ENCODE results near the gene ATF2.

The ATF2 gene, protein sequence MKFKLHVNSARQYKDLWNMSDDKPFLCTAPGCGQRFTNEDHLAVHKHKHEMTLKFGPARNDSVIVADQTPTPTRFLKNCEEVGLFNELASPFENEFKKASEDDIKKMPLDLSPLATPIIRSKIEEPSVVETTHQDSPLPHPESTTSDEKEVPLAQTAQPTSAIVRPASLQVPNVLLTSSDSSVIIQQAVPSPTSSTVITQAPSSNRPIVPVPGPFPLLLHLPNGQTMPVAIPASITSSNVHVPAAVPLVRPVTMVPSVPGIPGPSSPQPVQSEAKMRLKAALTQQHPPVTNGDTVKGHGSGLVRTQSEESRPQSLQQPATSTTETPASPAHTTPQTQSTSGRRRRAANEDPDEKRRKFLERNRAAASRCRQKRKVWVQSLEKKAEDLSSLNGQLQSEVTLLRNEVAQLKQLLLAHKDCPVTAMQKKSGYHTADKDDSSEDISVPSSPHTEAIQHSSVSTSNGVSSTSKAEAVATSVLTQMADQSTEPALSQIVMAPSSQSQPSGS

DNA sequence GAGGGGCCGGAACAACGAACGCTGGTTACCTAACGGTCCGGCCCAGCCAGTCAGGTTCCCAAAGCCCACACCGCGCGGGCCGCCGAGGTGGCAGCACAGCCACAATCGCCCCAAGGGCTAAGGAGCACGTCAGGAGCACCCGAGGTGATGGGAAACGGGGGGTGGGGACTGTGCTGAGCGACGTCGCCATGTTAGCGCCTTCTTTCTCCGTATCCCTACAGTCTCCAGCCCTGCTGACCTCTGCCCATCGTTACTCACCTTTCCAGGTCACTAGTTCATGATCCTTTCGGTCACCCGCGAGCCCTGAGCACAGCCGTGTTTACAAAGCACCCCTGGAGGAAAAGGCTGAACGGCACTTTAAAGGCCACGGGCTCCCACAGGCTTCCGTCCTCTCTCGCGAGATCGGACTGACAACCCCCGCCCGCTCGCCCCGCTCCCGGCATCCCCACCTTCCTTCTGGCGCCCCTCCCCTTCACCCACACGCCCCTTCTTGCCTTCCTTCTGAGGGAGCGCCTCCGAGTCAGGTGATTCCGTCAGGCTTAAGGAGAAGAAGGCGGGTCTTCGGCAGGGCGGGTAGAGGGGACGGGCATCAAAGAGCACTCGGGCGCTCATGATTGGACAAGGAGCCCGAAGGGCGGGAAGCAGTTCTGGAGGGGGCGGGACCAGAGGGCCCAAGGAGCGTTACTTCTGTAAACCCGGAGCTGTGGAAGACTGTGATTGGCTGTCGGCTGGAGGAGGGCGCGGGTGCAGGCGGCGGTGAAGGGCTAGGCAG, at the start of gene ATF2:
ATF2 (minus strand) TSS at position 412 of the 772 bp plus-strand sequence. CDS start 31,760 bp downstream, outside the sequence.
- DNase-seq = peak; percentile 100

DNA sequence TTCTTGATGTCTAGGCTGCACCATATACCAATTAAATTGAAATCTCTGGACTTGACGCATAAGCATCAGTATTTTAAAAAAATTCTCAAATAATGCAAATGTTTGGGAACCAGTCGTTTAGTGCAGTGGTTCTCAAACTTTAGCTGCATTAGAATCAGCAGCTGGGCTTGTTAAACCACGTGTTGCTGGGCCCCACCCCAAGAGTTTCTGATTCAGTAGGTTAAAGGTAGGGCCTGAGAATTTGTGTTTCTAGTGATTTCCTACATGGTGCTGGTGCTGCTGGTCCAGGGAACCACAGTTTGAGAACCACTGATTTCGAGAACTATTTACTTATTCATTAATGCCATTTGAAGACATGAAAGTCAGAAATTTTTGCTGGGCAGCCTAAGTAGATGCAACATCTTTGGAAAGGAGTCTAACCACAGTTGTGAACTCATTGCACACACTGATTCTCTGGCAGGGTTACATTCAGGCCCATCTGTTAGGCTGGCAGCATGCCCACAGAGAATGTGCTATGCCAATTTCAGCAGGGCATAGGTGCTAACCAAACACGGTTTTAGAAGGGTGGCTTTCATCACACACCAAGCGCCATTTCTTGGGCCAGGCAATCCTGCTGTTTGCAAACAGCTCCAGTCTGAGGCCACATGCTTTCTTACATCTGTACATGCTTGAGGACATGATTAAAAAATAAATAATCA, 39.9 kb upstream of the ATF2 start:
- peak; percentile 76 for DNase-seq

- no peak for DNase-seq
Observed at GRCh38 chr2:175206866-175207265, 38.9 kb upstream of the ATF2 start.

- no peak for DNase-seq
Observed at GRCh38 chr2:175205523-175205922, 37.5 kb upstream of the ATF2 start.

DNA sequence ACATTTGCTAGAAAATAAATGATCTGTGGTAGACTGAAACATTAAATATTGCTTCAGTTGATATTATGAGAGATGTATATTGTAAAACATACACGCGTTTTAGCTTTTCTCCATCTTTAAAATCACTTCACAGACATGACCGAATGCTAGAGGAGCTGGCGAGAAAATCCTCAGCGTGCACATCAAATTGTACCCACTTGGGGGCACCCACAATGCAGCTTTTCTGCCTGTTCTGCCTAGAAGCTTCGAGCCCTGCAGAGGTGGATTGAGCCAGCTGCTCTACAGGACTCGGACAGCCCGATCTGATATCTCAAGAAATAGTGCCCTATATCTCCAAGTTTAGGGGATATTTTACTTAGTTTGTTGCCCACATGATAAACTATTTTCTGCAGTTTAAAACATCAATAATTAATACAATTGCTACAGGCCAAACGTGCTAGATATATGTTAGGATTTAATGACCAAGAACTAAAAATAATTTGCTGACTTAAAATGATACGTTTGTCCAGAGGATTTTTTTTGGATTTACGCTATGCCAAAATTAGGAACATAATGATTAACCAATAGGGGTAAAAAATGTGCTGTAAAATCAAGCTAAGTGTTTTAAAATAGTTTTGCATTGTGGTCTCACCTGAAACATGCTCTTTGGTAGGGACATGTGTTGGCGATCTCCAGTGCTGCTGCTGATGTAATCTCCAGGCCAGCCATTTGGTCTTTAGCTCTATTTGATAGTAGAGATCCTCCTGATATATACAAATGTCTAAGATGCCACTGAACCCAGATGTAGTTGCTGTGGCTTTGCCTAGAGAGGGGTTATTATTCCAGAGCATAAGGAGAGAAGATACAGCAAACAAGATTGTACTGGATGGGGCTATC, 35.9 kb upstream of the ATF2 start:
- DNase-seq = peak; percentile 57

DNA sequence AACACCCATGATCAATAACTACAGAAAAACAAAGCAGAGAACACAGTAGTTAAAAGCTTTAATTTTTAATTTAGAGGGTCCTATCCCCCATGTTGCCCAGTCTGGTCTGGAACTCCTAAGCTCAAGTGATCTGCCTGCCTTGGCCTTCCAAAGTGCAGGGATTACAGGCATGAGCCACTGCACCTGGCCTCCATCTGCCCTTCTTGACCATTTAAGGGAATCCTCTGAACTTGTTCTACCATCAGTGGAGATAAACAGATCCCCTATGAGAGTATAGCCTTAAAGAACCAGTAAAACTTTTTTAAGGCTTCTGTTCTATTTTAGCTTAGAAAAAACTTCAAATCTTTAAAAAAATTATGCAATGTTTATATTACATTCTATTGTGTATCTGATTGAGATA, 27.0 kb upstream of the ATF2 start:
- no peak for DNase-seq

DNA sequence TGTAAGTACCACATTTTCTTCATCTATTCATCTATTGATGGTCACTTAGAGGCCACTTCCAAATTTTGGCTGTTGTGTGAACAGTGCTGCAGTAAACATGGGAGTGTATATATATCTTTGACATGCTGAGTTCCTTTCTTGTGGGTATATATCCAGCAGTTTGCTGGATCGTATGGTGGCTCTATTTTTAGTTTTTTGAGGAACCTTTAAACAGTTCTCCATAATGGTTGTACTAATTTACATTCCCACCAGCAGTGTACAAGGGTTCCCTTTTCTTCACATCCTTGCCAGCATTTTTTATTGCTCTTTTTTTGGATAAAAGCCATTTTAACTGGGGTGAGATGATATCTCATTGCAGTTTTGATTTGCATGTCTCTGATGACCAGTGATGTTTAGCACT, 20.8 kb upstream of the ATF2 start:
- DNase-seq = no peak

GRCh38 chr2:175187378-175187777, 19.4 kb upstream of the ATF2 start:
- DNase-seq = no peak

GRCh38 chr2:175183674-175184073, 15.7 kb upstream of the ATF2 start:
- no peak for DNase-seq

DNA sequence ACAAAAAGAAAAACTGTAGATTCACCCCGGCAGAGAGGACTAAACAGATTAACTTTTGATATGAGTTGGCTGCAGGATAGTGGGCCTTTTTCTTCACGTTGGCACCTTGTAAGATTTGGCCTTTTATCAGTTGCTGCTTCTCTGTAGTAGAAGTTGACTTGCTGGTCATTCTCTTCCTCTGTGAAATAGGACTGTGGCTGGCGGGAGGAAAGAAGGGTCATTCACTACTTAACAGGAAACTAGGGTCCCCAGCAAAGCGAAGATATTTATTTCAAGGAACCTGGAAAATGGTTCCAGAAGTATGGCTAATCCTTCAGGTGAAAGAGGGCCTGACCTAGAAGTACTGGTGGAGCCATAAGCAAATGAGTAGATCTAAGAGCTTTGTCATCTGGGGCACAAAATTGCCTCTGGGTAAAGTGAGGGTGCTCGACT, 13.9 kb upstream of the ATF2 start:
- no peak for DNase-seq

GRCh38 chr2:175181104-175181876, 13.3 kb upstream of the ATF2 start, which contains the start of gene ATP5MC3:
TSS of gene ATP5MC3 (minus strand) at chr2:175181710. CDS start at chr2:175181393, 317 bp downstream.
- peak; percentile 96 for DNase-seq

DNA sequence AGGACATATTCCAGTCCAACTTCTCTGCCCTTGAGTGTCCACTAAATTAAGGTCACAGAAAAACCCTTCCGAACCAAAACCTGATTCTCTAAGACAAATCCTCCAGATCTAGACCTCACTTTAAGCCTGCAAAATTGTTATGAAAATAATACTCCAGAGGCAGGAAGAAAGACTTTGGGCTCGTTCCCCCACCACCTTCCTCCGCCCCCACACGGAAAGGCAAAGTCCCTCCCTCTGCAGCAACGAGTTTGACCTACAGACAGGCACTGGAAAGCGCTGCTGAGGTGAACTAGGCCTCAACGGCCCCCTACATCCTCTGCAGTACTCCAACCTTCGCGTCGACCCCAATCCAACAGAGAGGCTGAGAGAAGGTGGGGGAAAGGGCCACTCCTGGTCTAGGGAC, 12.7 kb upstream of the ATF2 start:
- DNase-seq = no peak

DNA sequence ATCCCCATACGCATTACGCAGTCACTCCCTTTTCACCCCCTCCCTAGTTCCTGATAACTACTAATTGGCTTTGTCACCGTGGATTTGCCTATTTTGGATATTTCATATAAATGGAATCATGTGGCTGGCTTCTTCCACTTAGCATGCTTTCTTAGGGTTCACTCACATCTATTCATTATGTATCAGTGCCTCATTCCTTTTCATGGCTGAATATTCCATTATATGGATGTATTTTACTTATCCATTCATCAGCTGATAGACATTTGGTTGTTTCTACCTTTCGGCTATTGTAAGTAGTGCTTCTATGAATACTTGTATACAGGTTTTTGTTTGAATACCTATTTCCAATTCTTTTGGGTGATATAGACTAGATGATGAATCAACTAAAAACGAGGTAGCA, 8.6 kb upstream of the ATF2 start:
- no peak for DNase-seq

- DNase-seq = no peak
Observed at GRCh38 chr2:175175896-175176295, 7.9 kb upstream of the ATF2 start.

DNA sequence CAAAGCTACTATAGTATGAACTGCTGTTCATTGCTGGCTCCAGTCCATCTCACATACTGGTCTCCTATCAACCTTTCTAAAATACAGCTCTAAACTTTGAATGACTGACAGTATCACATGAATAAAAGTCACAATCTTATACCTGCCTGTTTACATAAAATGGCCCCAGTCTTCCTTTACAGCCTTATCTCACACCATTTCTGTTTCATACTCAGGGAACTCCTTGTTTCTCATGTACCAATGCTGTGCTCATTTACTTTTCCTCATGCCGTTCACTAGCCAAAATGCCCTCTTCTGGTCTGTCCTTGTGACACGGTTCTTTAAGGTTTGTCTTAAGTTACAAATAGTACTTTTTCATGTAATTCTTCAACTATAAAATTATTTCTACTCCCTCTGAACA, 7.3 kb upstream of the ATF2 start:
- no peak for DNase-seq

GRCh38 chr2:175170659-175171304, 2.8 kb upstream of the ATF2 start:
- no peak for DNase-seq

GRCh38 chr2:175169191-175169590, 1.2 kb upstream of the ATF2 start:
- DNase-seq = no peak

DNA sequence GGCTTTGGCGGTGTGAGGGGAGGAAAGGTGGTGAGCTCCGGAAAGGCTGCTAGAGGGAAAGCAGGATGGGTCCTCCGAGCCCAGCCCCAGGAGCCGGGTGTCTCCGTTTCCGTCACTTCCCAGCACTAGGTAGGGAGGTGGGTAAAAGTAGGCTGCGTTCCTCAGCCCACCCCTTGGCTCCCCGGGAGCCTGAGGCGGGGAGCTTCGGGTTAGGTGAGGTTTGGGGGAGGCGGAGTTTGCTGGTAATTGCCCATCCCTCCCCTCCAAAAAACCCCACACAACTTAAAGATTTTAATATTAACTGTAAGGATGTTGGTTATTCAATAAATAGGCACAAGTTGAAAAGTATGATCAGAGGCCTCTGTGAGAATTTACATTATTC, 552 bp upstream of the ATF2 start:
- no peak for DNase-seq

DNA sequence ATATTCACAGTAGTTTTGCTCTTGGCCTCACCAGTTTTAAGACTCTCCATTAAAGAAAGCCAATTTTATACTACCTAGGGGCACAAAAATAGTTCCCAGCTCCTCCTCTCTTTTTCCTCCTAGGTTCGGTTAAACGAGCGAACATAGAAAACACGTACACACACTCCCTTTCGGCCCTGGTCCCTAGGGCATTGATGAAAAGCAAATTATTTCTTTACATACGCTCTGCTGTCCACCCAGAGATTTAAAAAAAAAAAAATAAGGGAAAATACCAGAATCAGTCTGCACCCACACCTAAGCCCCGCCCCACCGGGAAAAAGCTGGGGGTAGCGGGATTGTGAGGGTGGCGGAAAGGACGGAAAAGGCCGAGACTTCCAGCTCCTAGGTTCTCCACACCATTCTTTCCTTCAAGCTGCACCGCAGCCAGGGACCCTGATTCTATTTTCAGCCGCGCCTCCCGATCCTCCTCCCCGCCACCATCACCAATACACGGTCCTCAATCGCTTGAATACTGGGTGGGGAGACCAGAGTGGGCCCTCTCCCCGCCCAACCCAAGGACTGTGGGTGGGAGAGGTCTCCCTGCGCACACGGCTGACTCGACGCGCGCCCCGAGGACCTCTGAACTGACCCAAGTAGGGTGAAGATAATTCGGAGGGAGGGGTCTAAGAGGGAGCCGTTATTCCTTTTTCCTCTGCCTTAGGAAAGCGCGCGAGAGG, 769 bp downstream of the ATF2 start:
- DNase-seq = no peak

DNA sequence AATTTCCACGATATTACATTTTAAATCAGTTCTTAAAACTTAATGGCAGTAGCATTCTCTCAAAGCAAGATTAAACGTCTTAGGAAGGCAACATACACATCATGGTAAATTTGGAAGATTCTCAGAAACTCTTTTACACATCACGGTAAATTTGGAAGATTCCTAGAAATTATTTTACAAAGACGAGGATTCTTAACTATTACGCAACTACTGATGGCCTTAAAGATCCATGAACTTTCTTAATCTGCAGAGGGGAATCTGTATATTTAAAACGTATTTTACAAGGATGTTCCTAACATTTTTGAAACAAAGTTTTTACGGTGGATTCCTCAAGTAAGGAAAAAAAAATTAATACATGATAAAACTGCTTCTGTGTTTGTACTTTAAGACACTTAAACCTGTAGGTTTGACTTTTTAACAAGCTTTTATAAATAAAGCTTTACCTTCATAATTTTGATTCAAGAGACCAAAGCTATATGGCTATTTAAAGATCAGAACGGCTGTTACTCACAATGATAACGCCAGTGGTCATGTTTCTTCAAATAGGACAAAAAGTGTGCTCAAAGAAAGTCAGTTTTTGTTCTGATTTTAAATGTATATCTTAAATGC, 1.7 kb downstream of the ATF2 start:
- no peak for DNase-seq

All from DMS153 (cell line).